Upper lobe of left lung (tissue), 4 donors: ENCODE measurements around the gene PGR.

Experiments
- EP300 ChIP-seq, 4 donors: sonication (generic); formaldehyde crosslinking; IDR thresholded peaks; one replicate each; pipeline ENCODE4 v1.5.1; 2017; ENCODE audit warnings: antibody characterized with exemption in 4 of 4, control low read depth in 2 of 4
- POLR2AphosphoS5 ChIP-seq, 2 donors: sonication (generic); formaldehyde crosslinking; IDR thresholded peaks; one replicate each; pipeline ENCODE4 v1.5.1; 2017; ENCODE audit warnings: antibody characterized with exemption in 2 of 2
- TF ChIP-seq, protein P1 (sequence below), 6 experiments: fragments of 450-650 bp in 4 of 6; fragments of 200-600 bp in 2 of 6; sonication (generic) in 2 of 6; IDR thresholded peaks; one replicate each; pipeline ENCODE4 v1.5.1; 2016 to 2019; ENCODE audit warnings: antibody characterized with exemption in 6 of 6

DNA sequence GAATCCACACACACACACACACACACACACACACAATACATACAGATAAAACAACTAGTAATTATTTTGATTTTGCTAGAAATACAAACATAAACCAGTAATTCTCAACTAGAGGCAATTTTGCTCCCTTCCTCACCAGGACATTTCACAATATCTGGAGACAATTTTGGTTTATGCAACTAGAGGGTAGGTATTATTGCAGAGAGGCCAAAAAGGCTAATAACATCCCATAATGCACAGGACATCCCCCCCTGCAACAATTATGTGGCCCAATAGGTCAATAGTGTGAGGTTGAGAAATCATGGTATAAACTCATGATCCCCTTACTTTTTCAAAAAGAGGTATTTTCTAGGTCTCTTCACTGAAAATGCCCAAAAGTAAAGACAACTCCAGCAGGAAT lies 29.0 kb downstream of the PGR start:
- TF ChIP-seq, protein P1, sequence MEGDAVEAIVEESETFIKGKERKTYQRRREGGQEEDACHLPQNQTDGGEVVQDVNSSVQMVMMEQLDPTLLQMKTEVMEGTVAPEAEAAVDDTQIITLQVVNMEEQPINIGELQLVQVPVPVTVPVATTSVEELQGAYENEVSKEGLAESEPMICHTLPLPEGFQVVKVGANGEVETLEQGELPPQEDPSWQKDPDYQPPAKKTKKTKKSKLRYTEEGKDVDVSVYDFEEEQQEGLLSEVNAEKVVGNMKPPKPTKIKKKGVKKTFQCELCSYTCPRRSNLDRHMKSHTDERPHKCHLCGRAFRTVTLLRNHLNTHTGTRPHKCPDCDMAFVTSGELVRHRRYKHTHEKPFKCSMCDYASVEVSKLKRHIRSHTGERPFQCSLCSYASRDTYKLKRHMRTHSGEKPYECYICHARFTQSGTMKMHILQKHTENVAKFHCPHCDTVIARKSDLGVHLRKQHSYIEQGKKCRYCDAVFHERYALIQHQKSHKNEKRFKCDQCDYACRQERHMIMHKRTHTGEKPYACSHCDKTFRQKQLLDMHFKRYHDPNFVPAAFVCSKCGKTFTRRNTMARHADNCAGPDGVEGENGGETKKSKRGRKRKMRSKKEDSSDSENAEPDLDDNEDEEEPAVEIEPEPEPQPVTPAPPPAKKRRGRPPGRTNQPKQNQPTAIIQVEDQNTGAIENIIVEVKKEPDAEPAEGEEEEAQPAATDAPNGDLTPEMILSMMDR (IDR thresholded peaks at IDR 0.05) = no peak
- TF ChIP-seq EP300 (IDR thresholded peaks at IDR 0.05) = no peak
- no peak for TF ChIP-seq POLR2AphosphoS5 (IDR thresholded peaks at IDR 0.05)
